Epithelial cell of proximal tubule (primary cell): ENCODE data around the gene TANC1. TPM values are rescaled to one million over a fixed set of nuclear protein-coding genes. Genes with fewer than 3 reads are reported as not detected.

Experiments used
- DNase-seq: peaks from one replicate; pipeline ENCODE4 v3.0.0-alpha.2; 2011; ENCODE audit warnings: low read depth
- H3K4me3 ChIP-seq: 2 replicates; pipeline ENCODE4 v1.5.1; 2011; ENCODE audit warnings: low read depth, mild to moderate bottlenecking, low read length
- total RNA-seq: library from RNA; depleted of rRNA; stranded (reverse); fragments of >200 nt; gene quantifications from 2 replicates; pipeline ENCODE4 v1.2.3, GENCODE V29; 2015
- TF ChIP-seq, protein P1 (sequence below): conservative IDR thresholded peaks from 2 replicates; pipeline ENCODE4 v1.5.1; 2012; ENCODE audit warnings: low read depth, mild to moderate bottlenecking, low read length

Gene TANC1
- total RNA-seq, 1 donor from 2014 or later = 14.3 TPM

DNA sequence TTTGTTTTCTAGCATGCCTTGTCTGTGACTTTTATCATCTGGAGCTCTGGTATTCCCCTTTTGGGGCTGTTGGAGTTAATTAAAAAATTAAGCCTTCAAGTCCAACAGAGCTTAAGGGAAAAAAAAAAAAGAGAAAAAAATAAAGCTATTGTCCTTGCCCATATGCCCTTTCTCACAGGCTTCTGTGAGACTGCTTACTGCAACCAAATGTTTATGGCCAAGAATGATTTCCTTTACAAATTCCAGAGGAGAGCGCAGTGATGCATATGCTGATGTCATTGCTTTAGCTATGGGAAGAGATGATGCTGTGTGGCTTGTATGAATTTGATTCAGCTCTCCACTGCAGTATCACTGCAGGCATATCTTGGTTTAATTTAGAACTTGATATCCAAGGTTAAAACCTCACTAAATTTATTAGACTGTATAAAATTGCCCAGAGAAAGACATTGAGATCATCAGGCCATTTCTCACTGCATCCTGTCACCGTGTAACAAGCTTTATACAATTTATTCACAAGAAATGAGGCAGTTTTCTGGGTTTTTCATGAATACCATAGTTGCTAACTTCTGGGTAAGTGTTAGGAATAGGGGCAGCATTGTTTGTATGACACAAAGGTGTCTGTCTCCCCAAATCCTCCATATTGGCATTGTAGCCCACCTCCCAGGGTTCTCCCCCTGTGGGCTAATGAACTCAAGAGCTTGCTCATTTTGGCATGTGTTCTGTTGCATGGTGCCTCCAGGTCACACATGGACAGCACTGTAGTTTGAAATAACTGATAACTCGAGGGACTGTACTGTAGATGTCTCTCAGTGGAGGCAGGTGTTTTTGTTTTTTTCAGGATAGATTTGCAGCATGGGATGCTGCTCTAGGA, 85.0 kb downstream of the TANC1 start:
- no peak overlapping the region for H3K4me3 ChIP-seq
- TF ChIP-seq, protein P1, sequence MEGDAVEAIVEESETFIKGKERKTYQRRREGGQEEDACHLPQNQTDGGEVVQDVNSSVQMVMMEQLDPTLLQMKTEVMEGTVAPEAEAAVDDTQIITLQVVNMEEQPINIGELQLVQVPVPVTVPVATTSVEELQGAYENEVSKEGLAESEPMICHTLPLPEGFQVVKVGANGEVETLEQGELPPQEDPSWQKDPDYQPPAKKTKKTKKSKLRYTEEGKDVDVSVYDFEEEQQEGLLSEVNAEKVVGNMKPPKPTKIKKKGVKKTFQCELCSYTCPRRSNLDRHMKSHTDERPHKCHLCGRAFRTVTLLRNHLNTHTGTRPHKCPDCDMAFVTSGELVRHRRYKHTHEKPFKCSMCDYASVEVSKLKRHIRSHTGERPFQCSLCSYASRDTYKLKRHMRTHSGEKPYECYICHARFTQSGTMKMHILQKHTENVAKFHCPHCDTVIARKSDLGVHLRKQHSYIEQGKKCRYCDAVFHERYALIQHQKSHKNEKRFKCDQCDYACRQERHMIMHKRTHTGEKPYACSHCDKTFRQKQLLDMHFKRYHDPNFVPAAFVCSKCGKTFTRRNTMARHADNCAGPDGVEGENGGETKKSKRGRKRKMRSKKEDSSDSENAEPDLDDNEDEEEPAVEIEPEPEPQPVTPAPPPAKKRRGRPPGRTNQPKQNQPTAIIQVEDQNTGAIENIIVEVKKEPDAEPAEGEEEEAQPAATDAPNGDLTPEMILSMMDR = no peak
- no peak for DNase-seq

DNA sequence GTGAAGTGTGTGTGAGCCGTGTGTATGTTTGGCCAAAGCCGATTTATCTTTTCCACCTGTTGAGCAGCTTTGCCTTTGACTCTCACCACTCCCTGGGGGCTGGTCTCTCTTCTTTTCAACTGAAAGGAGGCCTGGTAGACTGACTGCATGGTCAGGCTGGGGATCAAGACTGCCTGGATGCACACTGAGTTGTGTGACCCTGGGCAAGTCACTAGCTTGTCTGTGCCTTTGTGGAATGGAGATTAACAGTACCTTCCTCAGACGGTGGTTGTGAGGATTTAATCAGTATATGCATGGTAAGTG, 85.5 kb downstream of the TANC1 start:
- H3K4me3 ChIP-seq = no peak overlapping the region
- TF ChIP-seq, protein P1 = no peak

DNA sequence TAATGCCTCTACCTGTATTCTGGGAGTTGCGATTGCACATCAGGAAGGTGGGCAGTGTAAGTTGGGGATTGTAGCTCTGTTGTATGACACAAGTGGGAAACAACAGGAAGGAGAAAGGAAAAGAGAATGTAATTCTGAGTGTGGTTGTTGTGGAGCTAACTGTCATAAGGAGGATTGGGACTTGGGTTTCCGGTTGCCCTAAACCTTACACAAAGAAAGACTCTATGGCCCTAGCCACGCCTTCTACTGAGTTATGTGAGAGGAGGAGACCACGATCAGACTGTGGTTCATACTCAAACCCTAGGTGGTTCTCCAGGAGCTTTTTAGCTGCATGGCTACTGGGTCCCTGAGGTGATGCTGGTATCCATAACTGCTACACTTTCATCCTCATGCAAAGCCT, 86.5 kb downstream of the TANC1 start:
- no peak for DNase-seq
- TF ChIP-seq, protein P1 = no peak
- H3K4me3 ChIP-seq = no peak overlapping the region

More for the DNA sequence above, 85.5 kb downstream of the TANC1 start:
- no peak for DNase-seq

DNA sequence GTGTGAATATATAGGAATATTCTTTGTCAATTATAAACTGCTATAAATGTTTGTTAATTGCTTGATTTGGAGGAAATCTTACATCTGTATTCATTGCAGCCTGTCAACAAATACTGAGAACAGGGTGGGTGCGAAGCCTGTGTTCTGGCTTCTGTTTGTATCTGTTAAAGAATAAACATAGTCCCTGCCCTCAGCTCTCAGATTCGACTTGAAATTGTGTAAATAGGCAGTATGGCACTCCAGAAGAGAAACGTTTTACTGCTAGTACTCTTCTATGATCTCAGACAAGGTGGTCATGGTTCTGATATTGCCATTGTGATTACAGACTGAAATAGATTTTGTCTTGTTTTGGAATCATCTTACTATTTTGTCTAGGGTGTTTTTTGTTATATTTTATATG, 92.1 kb downstream of the TANC1 start:
- no peak overlapping the region for H3K4me3 ChIP-seq
- TF ChIP-seq, protein P1 = no peak
- no peak for DNase-seq

DNA sequence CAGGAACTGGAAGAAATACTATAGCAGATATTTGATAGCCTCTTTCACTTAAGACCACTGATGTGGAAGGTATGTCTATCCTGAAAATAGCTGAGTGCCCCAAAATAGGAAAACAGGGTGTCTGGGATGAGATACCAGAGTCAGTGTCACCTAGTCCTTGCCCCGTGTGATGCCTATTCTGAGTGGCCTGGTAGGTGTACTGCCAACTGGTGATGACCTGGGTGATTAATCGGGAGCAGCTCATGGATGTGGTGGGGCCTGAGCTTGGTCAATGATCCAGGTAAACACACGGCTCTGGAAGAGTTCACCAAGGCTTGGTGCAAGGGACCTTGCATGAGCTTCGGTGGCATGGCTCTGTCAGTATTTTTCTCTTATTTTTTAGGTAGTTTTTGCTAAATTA, 95.2 kb downstream of the TANC1 start:
- no peak overlapping the region for H3K4me3 ChIP-seq
- no peak for DNase-seq
- TF ChIP-seq, protein P1 = no peak

DNA sequence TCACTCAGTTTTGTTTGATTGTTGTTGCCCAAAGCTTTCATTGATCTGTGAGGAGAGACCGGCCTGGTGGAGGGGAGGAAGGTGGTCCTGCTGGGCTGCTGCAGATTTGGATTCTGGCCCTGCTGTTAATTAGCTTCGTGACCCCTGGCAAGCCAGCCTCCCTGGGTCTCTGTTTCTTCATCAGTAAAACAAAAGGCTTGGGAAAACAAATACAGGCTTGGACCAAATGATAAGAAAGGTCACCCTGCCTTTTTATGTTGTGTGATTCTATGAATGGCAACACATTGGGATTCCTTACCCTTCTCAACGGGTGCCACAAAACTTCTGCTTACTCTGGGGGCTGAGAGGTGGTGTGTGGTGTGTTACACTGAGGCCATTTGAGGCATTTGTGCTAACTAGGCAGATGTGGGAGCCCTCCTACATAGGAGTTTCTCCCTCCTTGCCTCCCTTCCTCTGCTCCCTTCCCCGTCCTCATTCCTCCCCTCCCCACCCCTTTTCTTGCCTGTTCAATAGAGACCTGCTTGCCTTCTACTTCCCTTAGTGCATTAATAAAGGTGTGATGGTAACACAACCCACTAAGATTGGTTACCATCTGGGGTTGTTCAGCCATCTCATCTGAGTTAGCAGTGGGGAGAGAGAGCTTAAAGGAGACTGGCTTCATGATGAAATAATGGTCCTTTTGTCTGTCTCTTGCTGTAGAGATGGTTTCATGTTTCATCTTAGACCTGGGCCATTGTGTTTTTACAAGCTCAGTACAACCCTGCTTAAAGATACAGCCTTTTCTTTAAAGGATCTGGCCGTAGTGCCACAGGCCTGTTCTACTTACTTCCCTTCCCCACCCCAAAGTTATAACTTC, 96.2 kb downstream of the TANC1 start:
- H3K4me3 ChIP-seq = no peak overlapping the region
- DNase-seq = no peak
- TF ChIP-seq, protein P1 = no peak
